Neural cell (in vitro differentiated cells): ENCODE measurements around the gene FAM20C. TPM values are rescaled to one million over a fixed set of nuclear protein-coding genes. Genes with fewer than 3 reads are reported as not detected.

ENCODE experiments used
- H2AFZ ChIP-seq: fragments of 200-600, 300-800 bp; sonication (generic), shearing (Covaris generic); 2 replicates; pipeline ENCODE4 v1.6.0; 2014; ENCODE audit warnings: low read depth, mild to moderate bottlenecking, antibody characterized with exemption, low read length, moderate library complexity
- H3F3A ChIP-seq: fragments of 200-600 bp; shearing (Covaris generic); 2 replicates; pipeline ENCODE4 v1.6.1; 2016; ENCODE audit warnings: mild to moderate bottlenecking, moderate library complexity, mixed read lengths, antibody characterized with exemption, low read length; ENCODE audit not compliant: insufficient read depth, poor library complexity, severe bottlenecking
- H3K27ac ChIP-seq: fragments of 200-600, 300-800 bp; sonication (generic), shearing (Covaris generic); 2 replicates; pipeline ENCODE4 v1.5.1; 2014; ENCODE audit warnings: mild to moderate bottlenecking, low read length, moderate library complexity
- H3K27me3 ChIP-seq: fragments of 300-800, 200-600 bp; sonication (generic), shearing (Covaris generic); 2 replicates; pipeline ENCODE4 v1.6.0; 2014; ENCODE audit warnings: mild to moderate bottlenecking, low read depth, low read length, moderate library complexity; ENCODE audit not compliant: insufficient read depth
- H3K36me3 ChIP-seq: fragments of 300-800, 200-600 bp; sonication (generic), shearing (Covaris generic); 2 replicates; pipeline ENCODE4 v1.5.1; 2014; ENCODE audit warnings: mild to moderate bottlenecking, antibody characterized with exemption, low read length, moderate library complexity; ENCODE audit not compliant: insufficient read depth
- H3K4me2 ChIP-seq: fragments of 300-800, 200-600 bp; sonication (generic), shearing (Covaris generic); 2 replicates; pipeline ENCODE4 v1.6.0; 2014; ENCODE audit warnings: mild to moderate bottlenecking, low read length
- H3K4me3 ChIP-seq: fragments of 300-800, 200-600 bp; sonication (generic), shearing (Covaris generic); 2 replicates; pipeline ENCODE4 v1.5.1; 2014; ENCODE audit warnings: mild to moderate bottlenecking, low read length, moderate library complexity
- H3K79me2 ChIP-seq: fragments of 200-600 bp; shearing (Covaris generic); replicated peaks from 2 replicates; pipeline ENCODE4 v1.6.0; 2014; ENCODE audit warnings: mild to moderate bottlenecking, low read length, moderate library complexity; ENCODE audit not compliant: insufficient read depth
- H3K9ac ChIP-seq: fragments of 300-800, 200-600 bp; sonication (generic), shearing (Covaris generic); 2 replicates; pipeline ENCODE4 v1.6.1; 2016; ENCODE audit warnings: mild to moderate bottlenecking, low read length, mixed read lengths
- H3K9me2 ChIP-seq: fragments of 200-600 bp; shearing (Covaris generic); 2 replicates; pipeline ENCODE4 v1.6.1; 2016; ENCODE audit warnings: mild to moderate bottlenecking, low read length, mixed read lengths; ENCODE audit not compliant: insufficient read depth
- H3K9me3 ChIP-seq: fragments of 200-600, 300-800 bp; sonication (generic), shearing (Covaris generic); 2 replicates; pipeline ENCODE4 v1.6.1; 2016; ENCODE audit warnings: mild to moderate bottlenecking, mixed run types, low read length, moderate library complexity, mixed read lengths
- H4K20me1 ChIP-seq: fragments of 200-600 bp; shearing (Covaris generic); 2 replicates; pipeline ENCODE4 v1.6.1; 2016; ENCODE audit warnings: mild to moderate bottlenecking, mixed run types; ENCODE audit not compliant: insufficient read depth
- EP300 ChIP-seq: fragments of 450-650 bp; conservative IDR thresholded peaks from 2 replicates; pipeline ENCODE4 v1.6.1; 2014; ENCODE audit warnings: antibody characterized with exemption, mild to moderate bottlenecking, moderate library complexity; ENCODE audit not compliant: poor library complexity, severe bottlenecking
- EZH2 ChIP-seq: fragments of 200-600, 300-800 bp; shearing (Covaris generic), sonication (generic); IDR thresholded peaks from 2 replicates; pipeline ENCODE4 v1.6.1; 2014; ENCODE audit warnings: antibody characterized with exemption, low read length, borderline replicate concordance, mild to moderate bottlenecking; ENCODE audit not compliant: insufficient read depth, poor library complexity, severe bottlenecking
- MXI1 ChIP-seq: fragments of 450-650 bp; conservative IDR thresholded peaks from 2 replicates; pipeline ENCODE4 v1.6.1; 2014; ENCODE audit warnings: antibody characterized with exemption, mild to moderate bottlenecking; ENCODE audit not compliant: poor library complexity, severe bottlenecking
- POLR2AphosphoS5 ChIP-seq: IDR thresholded peaks from 2 replicates; pipeline ENCODE4 v1.6.1; 2012
- RAD21 ChIP-seq: fragments of 450-650 bp; conservative IDR thresholded peaks from 2 replicates; pipeline ENCODE4 v1.6.1; 2014; ENCODE audit warnings: antibody characterized with exemption, mild to moderate bottlenecking, moderate library complexity
- REST ChIP-seq: IDR thresholded peaks from 2 replicates; pipeline ENCODE4 v1.6.1; 2012; ENCODE audit warnings: borderline replicate concordance
- SMC3 ChIP-seq: fragments of 450-650 bp; conservative IDR thresholded peaks from 2 replicates; pipeline ENCODE4 v1.6.1; 2014; ENCODE audit warnings: antibody characterized with exemption, mild to moderate bottlenecking, moderate library complexity; ENCODE audit not compliant: poor library complexity
- TAF1 ChIP-seq: IDR thresholded peaks from 2 replicates; pipeline ENCODE4 v1.6.1; 2012; ENCODE audit warnings: low read depth
- polyA plus RNA-seq: library from polyadenylated mRNA; depleted of rRNA; stranded (reverse); fragments of >200 nt; gene quantifications from 2 replicates; pipeline ENCODE4 v1.2.3, GENCODE V29; 2014
- TF ChIP-seq, protein P1 (sequence below): fragments of 450-650 bp; IDR thresholded peaks from 2 replicates; pipeline ENCODE4 v1.5.1; 2014; ENCODE audit warnings: antibody characterized with exemption, mild to moderate bottlenecking, moderate library complexity; ENCODE audit not compliant: poor library complexity, severe bottlenecking

The FAM20C gene
- polyA plus RNA-seq, 1 donor from 2014 or later, result 22.7 TPM

DNA sequence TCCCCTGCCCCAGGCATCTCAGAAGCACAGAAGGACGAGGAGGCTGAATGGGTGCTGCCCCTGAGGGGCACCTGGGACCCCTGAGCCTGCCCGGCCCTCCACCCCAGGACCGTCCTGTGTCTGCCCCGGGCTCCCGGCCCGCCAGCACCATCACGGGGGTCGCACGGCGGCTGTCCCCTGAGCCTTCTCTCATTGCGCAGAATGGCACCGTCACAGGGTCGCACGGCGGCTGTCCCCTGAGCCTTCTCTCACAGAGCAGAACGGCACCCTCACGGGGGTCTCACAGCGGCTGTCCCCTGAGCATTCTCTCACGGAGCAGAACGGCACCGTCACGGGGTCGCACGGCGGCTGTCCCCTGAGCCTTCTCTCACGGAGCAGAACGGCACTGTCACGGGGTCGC lies 31.5 kb downstream of the FAM20C start:
- H3K9ac ChIP-seq, result no peak overlapping the region
- H3K27ac ChIP-seq, result no peak overlapping the region

GRCh38 chr7:226281-226895 lies 34.0 kb downstream of the FAM20C start:
- Histone ChIP-seq H3K36me3 (no peaks in the 10 kb centered on the region), H3K27me3 (no peaks in the 10 kb centered on the region), H3K9me3 (no peaks in the 10 kb centered on the region), H3F3A (no peaks in the 10 kb centered on the region), H3K9me2 (no peaks in the 10 kb centered on the region), H3K79me2 (no peaks in the 10 kb centered on the region), H3K27ac (no peak overlapping the region), H4K20me1 (no peaks in the 10 kb centered on the region), H3K9ac (no peak overlapping the region), H3K4me3 (no peak overlapping the region), H3K4me2 (no peak overlapping the region), H2AFZ (no peak overlapping the region)
- TF ChIP-seq EZH2, result no peak
- no peak for TF ChIP-seq TAF1
- TF ChIP-seq RAD21, result no peak
- no peak for TF ChIP-seq REST
- TF ChIP-seq POLR2AphosphoS5, result no peak
- no peak for TF ChIP-seq SMC3
- TF ChIP-seq MXI1, result no peak
- TF ChIP-seq, protein P1, sequence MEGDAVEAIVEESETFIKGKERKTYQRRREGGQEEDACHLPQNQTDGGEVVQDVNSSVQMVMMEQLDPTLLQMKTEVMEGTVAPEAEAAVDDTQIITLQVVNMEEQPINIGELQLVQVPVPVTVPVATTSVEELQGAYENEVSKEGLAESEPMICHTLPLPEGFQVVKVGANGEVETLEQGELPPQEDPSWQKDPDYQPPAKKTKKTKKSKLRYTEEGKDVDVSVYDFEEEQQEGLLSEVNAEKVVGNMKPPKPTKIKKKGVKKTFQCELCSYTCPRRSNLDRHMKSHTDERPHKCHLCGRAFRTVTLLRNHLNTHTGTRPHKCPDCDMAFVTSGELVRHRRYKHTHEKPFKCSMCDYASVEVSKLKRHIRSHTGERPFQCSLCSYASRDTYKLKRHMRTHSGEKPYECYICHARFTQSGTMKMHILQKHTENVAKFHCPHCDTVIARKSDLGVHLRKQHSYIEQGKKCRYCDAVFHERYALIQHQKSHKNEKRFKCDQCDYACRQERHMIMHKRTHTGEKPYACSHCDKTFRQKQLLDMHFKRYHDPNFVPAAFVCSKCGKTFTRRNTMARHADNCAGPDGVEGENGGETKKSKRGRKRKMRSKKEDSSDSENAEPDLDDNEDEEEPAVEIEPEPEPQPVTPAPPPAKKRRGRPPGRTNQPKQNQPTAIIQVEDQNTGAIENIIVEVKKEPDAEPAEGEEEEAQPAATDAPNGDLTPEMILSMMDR, result no peak
- TF ChIP-seq EP300, result no peak

More for the DNA sequence above, 31.5 kb downstream of the FAM20C start:
- H3F3A ChIP-seq, result no peaks in the 10 kb centered on the region
- TF ChIP-seq REST (no peak), RAD21 (no peak), SMC3 (no peak)
- TF ChIP-seq, protein P1, result no peak
- H3K9me2 ChIP-seq, result no peaks in the 10 kb centered on the region
- H3K36me3 ChIP-seq, result no peaks in the 10 kb centered on the region
- H3K4me3 ChIP-seq, result no peak overlapping the region
- no peaks in the 10 kb centered on the region for H3K79me2 ChIP-seq
- H3K9me3 ChIP-seq, result no peaks in the 10 kb centered on the region
- no peak overlapping the region for H3K4me2 ChIP-seq
- H2AFZ ChIP-seq, result no peak overlapping the region
- no peaks in the 10 kb centered on the region for H3K27me3 ChIP-seq
- no peaks in the 10 kb centered on the region for H4K20me1 ChIP-seq
